H9 (cell line): ENCODE data around the gene IDE. TPM values are rescaled to one million over a fixed set of nuclear protein-coding genes. Genes with fewer than 3 reads are reported as not detected.
"Not testable (repeated sequence)": the region's sequence is repeated elsewhere in the genome, so short reads cannot be mapped to it uniquely, and the experiment has no call there.

Source experiments
- DNase-seq: peaks from one replicate; pipeline ENCODE4 v3.0.0-alpha.2; 2017
- H2AFZ ChIP-seq: one replicate; pipeline ENCODE4 v1.6.1; 2013; ENCODE audit warnings: mild to moderate bottlenecking, low read length, control low read depth, moderate library complexity
- H2AK5ac ChIP-seq: 2 replicates; pipeline ENCODE4 v1.6.1; 2013; ENCODE audit warnings: low read length, control low read depth, mixed read lengths; ENCODE audit not compliant: insufficient read length
- H2BK120ac ChIP-seq: one replicate; pipeline ENCODE4 v1.6.1; 2013; ENCODE audit warnings: low read depth, mild to moderate bottlenecking, low read length, control low read depth, inconsistent platforms; ENCODE audit not compliant: poor library complexity, severe bottlenecking
- H2BK12ac ChIP-seq: 2 replicates; pipeline ENCODE4 v1.6.1; 2013; ENCODE audit warnings: low read length, control low read depth, mixed read lengths, low read depth; ENCODE audit not compliant: insufficient read length
- H2BK15ac ChIP-seq: 2 replicates; pipeline ENCODE4 v1.6.1; 2013; ENCODE audit warnings: low read depth, low read length, control low read depth
- H2BK20ac ChIP-seq: one replicate; pipeline ENCODE4 v1.6.1; 2013; ENCODE audit warnings: low read depth, mild to moderate bottlenecking, low read length, control low read depth, inconsistent platforms; ENCODE audit not compliant: poor library complexity, severe bottlenecking
- H2BK5ac ChIP-seq: 2 replicates; pipeline ENCODE4 v1.6.1; 2013; ENCODE audit warnings: low read length, control low read depth, mixed read lengths; ENCODE audit not compliant: insufficient read length
- H3K14ac ChIP-seq: 2 replicates; pipeline ENCODE4 v1.6.1; 2013; ENCODE audit warnings: low read length, control low read depth; ENCODE audit not compliant: insufficient read depth
- H3K18ac ChIP-seq: 2 replicates; pipeline ENCODE4 v1.6.1; 2013; ENCODE audit warnings: low read depth, mild to moderate bottlenecking, mixed read lengths, low read length, control low read depth; ENCODE audit not compliant: insufficient read length
- H3K23ac ChIP-seq: 2 replicates; pipeline ENCODE4 v1.6.1; 2013; ENCODE audit warnings: low read length, control low read depth, mixed read lengths, low read depth; ENCODE audit not compliant: insufficient read length
- H3K23me2 ChIP-seq: 2 replicates; pipeline ENCODE4 v1.6.1; 2013; ENCODE audit warnings: low read depth, mild to moderate bottlenecking, mixed read lengths, low read length, control low read depth; ENCODE audit not compliant: insufficient read length, poor library complexity, severe bottlenecking
- H3K27ac ChIP-seq: 2 replicates; pipeline ENCODE4 v1.5.1; 2013; ENCODE audit warnings: low read length, control low read depth, mixed read lengths, low read depth; ENCODE audit not compliant: insufficient read length
- H3K27me3 ChIP-seq: 2 replicates; pipeline ENCODE4 v1.6.1; 2013; ENCODE audit warnings: low read length, control low read depth, inconsistent platforms; ENCODE audit not compliant: insufficient read depth
- H3K4ac ChIP-seq: 2 replicates; pipeline ENCODE4 v1.6.1; 2013; ENCODE audit warnings: low read depth, mild to moderate bottlenecking, control low read depth, inconsistent platforms, low read length, moderate library complexity
- H3K4me1 ChIP-seq: 2 replicates; pipeline ENCODE4 v1.6.1; 2013; ENCODE audit warnings: low read length, control low read depth, inconsistent platforms; ENCODE audit not compliant: insufficient read depth
- H3K4me2 ChIP-seq: 2 replicates; pipeline ENCODE4 v1.6.1; 2013; ENCODE audit warnings: low read length, control low read depth, mixed read lengths; ENCODE audit not compliant: insufficient read length, insufficient read depth
- H3K56ac ChIP-seq: 2 replicates; pipeline ENCODE4 v1.6.1; 2013; ENCODE audit warnings: low read depth, mild to moderate bottlenecking, mixed read lengths, low read length, control low read depth; ENCODE audit not compliant: insufficient read length
- H3K79me1 ChIP-seq: 2 replicates; pipeline ENCODE4 v1.6.1; 2013; ENCODE audit warnings: low read depth, mild to moderate bottlenecking, moderate library complexity, low read length, control low read depth, inconsistent platforms; ENCODE audit not compliant: insufficient read depth, poor library complexity, severe bottlenecking
- H3K79me2 ChIP-seq: 2 replicates; pipeline ENCODE4 v1.6.1; 2013; ENCODE audit warnings: low read length, control low read depth, inconsistent platforms; ENCODE audit not compliant: insufficient read depth
- H3K9ac ChIP-seq: 2 replicates; pipeline ENCODE4 v1.6.1; 2013; ENCODE audit warnings: low read length, control low read depth, mixed read lengths; ENCODE audit not compliant: insufficient read length; ENCODE audit errors: extremely low read depth
- H3K9me3 ChIP-seq: one replicate; pipeline ENCODE4 v1.6.1; 2013; ENCODE audit warnings: low read depth, low read length, inconsistent platforms; ENCODE audit not compliant: control insufficient read depth
- H3T11ph ChIP-seq: one replicate; pipeline ENCODE4 v1.6.1; 2013; ENCODE audit warnings: mild to moderate bottlenecking, low read length, control low read depth, inconsistent platforms
- H4K20me1 ChIP-seq: one replicate; pipeline ENCODE4 v1.6.1; 2013; ENCODE audit not compliant: control insufficient read depth, insufficient read length, insufficient read depth
- H4K5ac ChIP-seq: 2 replicates; pipeline ENCODE4 v1.6.1; 2013; ENCODE audit warnings: low read depth, mild to moderate bottlenecking, mixed read lengths, low read length, control low read depth; ENCODE audit not compliant: insufficient read length
- H4K8ac ChIP-seq: replicated peaks from 2 replicates; pipeline ENCODE4 v1.6.1; 2013; ENCODE audit warnings: low read length, control low read depth, mixed read lengths, low read depth; ENCODE audit not compliant: insufficient read length
- H4K91ac ChIP-seq: 2 replicates; pipeline ENCODE4 v1.6.1; 2013; ENCODE audit warnings: low read depth, mild to moderate bottlenecking, moderate library complexity, mixed read lengths, low read length, control low read depth; ENCODE audit not compliant: insufficient read length
- H3K27ac Mint-ChIP-seq, 3 experiments: 2 replicates in 2 of 3; 3 replicates in 1 of 3; pipeline ENCODE4 v1.8.0; 2020 to 2021; ENCODE audit warnings: mixed read lengths in 3 of 3, mild to moderate bottlenecking in 1 of 3, moderate library complexity in 1 of 3
- H3K27me3 Mint-ChIP-seq: 2 replicates; pipeline ENCODE4 v1.8.0; 2021; ENCODE audit warnings: low read depth, mild to moderate bottlenecking, moderate library complexity, mixed read lengths
- H3K36me3 Mint-ChIP-seq, 3 experiments: 2 replicates in 2 of 3; 3 replicates in 1 of 3; pipeline ENCODE4 v1.8.0; 2020 to 2021; ENCODE audit warnings: low read depth in 3 of 3, mixed read lengths in 3 of 3; ENCODE audit not compliant: insufficient read depth in 1 of 3
- H3K4me1 Mint-ChIP-seq, 2 experiments: 2 replicates each; pipeline ENCODE4 v1.8.0; 2020; ENCODE audit warnings: mixed read lengths in 2 of 2
- H3K4me3 Mint-ChIP-seq, 2 experiments: 2 replicates in 1 of 2; 3 replicates in 1 of 2; pipeline ENCODE4 v1.8.0; 2020 to 2021; ENCODE audit warnings: mild to moderate bottlenecking in 2 of 2, mixed read lengths in 2 of 2, moderate library complexity in 1 of 2
- H3K9me3 Mint-ChIP-seq, 2 experiments: 2 replicates in 1 of 2; 3 replicates in 1 of 2; pipeline ENCODE4 v1.8.0; 2020; ENCODE audit warnings: mild to moderate bottlenecking in 2 of 2, mixed read lengths in 2 of 2, moderate library complexity in 1 of 2
- CTCF ChIP-seq: fragments of 200-600 bp; sonication (generic); conservative IDR thresholded peaks from 3 replicates; pipeline ENCODE4 v1.8.0; 2021; ENCODE audit warnings: antibody characterized with exemption, mild to moderate bottlenecking
- WGBS: extraction: QIAGEN DNeasy Blood & Tissue Kit; methylation state at CpG from one replicate; pipeline ENCODE4 v1.1.7; 2013; ENCODE audit warnings: missing lambda C conversion rate, low lambda C conversion rate, mixed read lengths; ENCODE audit not compliant: insufficient read length; ENCODE audit errors: extremely low coverage; 5-methylcytosine and 5-hydroxymethylcytosine counted together
- total RNA-seq: library from RNA; stranded (reverse); gene quantifications from 2 replicates; pipeline ENCODE4 v1.2.1, GENCODE V29; 2021

IDE gene
- total RNA-seq, 1 experiment from 2014 or later = 48.9 TPM

GRCh38 chr10:92590623-92591549 lies 17.0 kb upstream of the IDE start:
- peak; percentile 43; the same call in 2 of the 3 replicates for TF ChIP-seq CTCF
- H3K14ac ChIP-seq = no peak overlapping the region
- no peak overlapping the region for H3T11ph ChIP-seq
- Mint-ChIP-seq H3K36me3 (peaks cover 0 to 5% (median 0%) of the 10 kb centered on the region in 3 experiments; a peak in 2 of 7 replicates), H3K4me1 (peaks cover 30 to 39% of the 10 kb centered on the region in 2 experiments), H3K27ac (peak overlapping the region; percentile 88 to 98 (median 94)), H3K27me3 (no peaks in the 10 kb centered on the region; the same call in 1 of the 2 replicates), H3K9me3 (no peaks in the 10 kb centered on the region), H3K4me3 (peak overlapping the region; percentile 71 to 96)
- no peak overlapping the region for H2BK12ac ChIP-seq
- H3K4ac ChIP-seq = no peak overlapping the region
- peak overlapping the region; percentile 30 for H3K9ac ChIP-seq
- peak overlapping the region; percentile 52 for H3K4me2 ChIP-seq
- WGBS = no CpG with 5 or more reads among the region's 19 CpGs
- no peaks in the 10 kb centered on the region for H3K27me3 ChIP-seq
- no peaks in the 10 kb centered on the region for H4K20me1 ChIP-seq
- no peak overlapping the region for H2BK120ac ChIP-seq
- no peaks in the 10 kb centered on the region for H3K4me1 ChIP-seq
- no peak overlapping the region for H4K5ac ChIP-seq
- H2BK15ac ChIP-seq = no peak overlapping the region
- no peaks in the 10 kb centered on the region for H3K9me3 ChIP-seq
- peak overlapping the region; percentile 36 for H3K27ac ChIP-seq
- peak; percentile 71 for DNase-seq
- H3K23me2 ChIP-seq = peaks cover 11% of the 10 kb centered on the region
- peaks cover 22% of the 10 kb centered on the region for H3K79me2 ChIP-seq
- H4K8ac ChIP-seq = no peak overlapping the region
- H3K23ac ChIP-seq = no peak overlapping the region
- no peak overlapping the region for H2BK5ac ChIP-seq
- no peak overlapping the region for H3K18ac ChIP-seq
- no peak overlapping the region for H2AFZ ChIP-seq
- H4K91ac ChIP-seq = no peak overlapping the region
- H3K56ac ChIP-seq = no peak overlapping the region
- H3K79me1 ChIP-seq = no peaks in the 10 kb centered on the region
- H2BK20ac ChIP-seq = no peak overlapping the region
- no peak overlapping the region for H2AK5ac ChIP-seq

- not testable (repeated sequence) for H3K9ac ChIP-seq, H3K27ac Mint-ChIP-seq, H3K4me1 ChIP-seq, H3K9me3 Mint-ChIP-seq, H3T11ph ChIP-seq, H3K27ac ChIP-seq, H3K79me2 ChIP-seq, H2BK120ac ChIP-seq, H4K5ac ChIP-seq, H2AK5ac ChIP-seq, H3K18ac ChIP-seq, H4K20me1 ChIP-seq, H3K36me3 Mint-ChIP-seq, H3K27me3 Mint-ChIP-seq, H4K8ac ChIP-seq, H3K4ac ChIP-seq, H3K4me1 Mint-ChIP-seq, H2AFZ ChIP-seq, H2BK12ac ChIP-seq, H3K23me2 ChIP-seq, H3K4me2 ChIP-seq, H3K14ac ChIP-seq, H2BK15ac ChIP-seq, H3K4me3 Mint-ChIP-seq, H3K23ac ChIP-seq, H3K27me3 ChIP-seq, H3K9me3 ChIP-seq, H2BK5ac ChIP-seq, H3K56ac ChIP-seq, H3K79me1 ChIP-seq, H2BK20ac ChIP-seq, DNase-seq, H4K91ac ChIP-seq
- no CpG with 5 or more reads among the region's 6 CpGs for WGBS
These were observed 8.5 kb upstream of the IDE start for GRCh38 chr10:92582347-92582746.
